HCT116 (cell line): ENCODE results near the gene MSH3. TPM values are rescaled to one million over a fixed set of nuclear protein-coding genes. Genes with fewer than 3 reads are reported as not detected.

Experiments used
- ATAC-seq: fragments of 200-7000 bp; cut with Tn5 transposase; 2 replicates; pipeline ENCODE4 v1.9.1; 2020; ENCODE audit warnings: mild to moderate bottlenecking, moderate library complexity
- BruUV-seq: library from RNA; stranded (reverse); fragments of 400-500 nt; replicated peaks from 2 replicates; lab custom pipeline; 2021; lab: Mats Ljungman, UMichigan
- CTCF ChIA-PET: fragments of 300-600 bp; sonication (Branson Sonifier 250); formaldehyde crosslinking; loops from one replicate; lab custom pipeline; 2021; ENCODE audit warnings: antibody characterized with exemption; lab: Charles Lee
- POLR2A ChIA-PET: fragments of 300-600, 350-600 bp; sonication (Branson Sonifier 250); formaldehyde crosslinking; loops from one replicate; lab custom pipeline; 2021; ENCODE audit warnings: antibody characterized with exemption; lab: Charles Lee
- RAD21 ChIA-PET, 2 experiments: fragments of 300-600 bp; sonication (Branson Sonifier 250); formaldehyde crosslinking; loops; one replicate each; lab custom pipeline; 2023; ENCODE audit warnings: low total read pairs in 2 of 2; ENCODE audit not compliant: uncharacterized antibody in 2 of 2, unreplicated experiment in 2 of 2, low non-redundant PET in 1 of 2; lab: Charles Lee
- DNase-seq: peaks from one replicate; pipeline ENCODE4 v3.0.0-alpha.2; 2010; ENCODE audit warnings: low read depth, low spot score
- H2AFZ ChIP-seq: fragments of 200-600 bp; shearing (Covaris generic), sonication (generic); 2 replicates; pipeline ENCODE4 v1.6.1; 2017; ENCODE audit warnings: low read depth, mixed run types, mixed read lengths, antibody characterized with exemption, low read length; ENCODE audit not compliant: poor library complexity, severe bottlenecking
- H3K27ac ChIP-seq: 2 replicates; pipeline ENCODE4 v1.5.1; 2012; ENCODE audit warnings: low read depth, low read length
- H3K27me3 ChIP-seq: fragments of 200-600 bp; sonication (generic); 2 replicates; pipeline ENCODE4 v1.6.1; 2016; ENCODE audit warnings: mixed run types, low read length, mixed read lengths; ENCODE audit not compliant: insufficient read depth
- H3K36me3 ChIP-seq, 2 experiments: fragments of 200-500 bp in 1 of 2; fragments of 200-600 bp in 1 of 2; sonication (Bioruptor generic) in 1 of 2; sonication (generic) in 1 of 2; 2 replicates each; pipeline versions ENCODE4 v1.5.1 to v1.6.1; 2014 to 2016; ENCODE audit warnings: low read length in 2 of 2, inconsistent platforms in 1 of 2, mixed read lengths in 1 of 2, mixed run types in 1 of 2; ENCODE audit not compliant: insufficient read depth in 2 of 2, control insufficient read depth in 1 of 2
- H3K4me1 ChIP-seq, 2 experiments: fragments of 200-600 bp in 1 of 2; sonication (generic) in 1 of 2; 2 replicates each; pipeline versions ENCODE4 v1.5.1 to v1.6.1; 2012 to 2017; ENCODE audit warnings: low read length in 2 of 2, inconsistent platforms in 1 of 2, mild to moderate bottlenecking in 1 of 2, mixed read lengths in 1 of 2, mixed run types in 1 of 2, moderate library complexity in 1 of 2; ENCODE audit not compliant: insufficient read depth in 2 of 2, control insufficient read depth in 1 of 2
- H3K4me2 ChIP-seq: fragments of 200-600 bp; sonication (generic); 2 replicates; pipeline ENCODE4 v1.6.1; 2017; ENCODE audit warnings: mixed run types, low read length, mixed read lengths
- H3K4me3 ChIP-seq, 2 experiments: fragments of 200-600 bp in 1 of 2; sonication (generic) in 1 of 2; replicated peaks in 1 of 2; 2 replicates each; pipeline ENCODE4 v1.5.1; 2011 to 2016; ENCODE audit warnings: low read length in 2 of 2, control low read depth in 1 of 2, low read depth in 1 of 2, mild to moderate bottlenecking in 1 of 2, mixed read lengths in 1 of 2, mixed run types in 1 of 2
- H3K79me2 ChIP-seq: fragments of 200-600 bp; sonication (generic); 2 replicates; pipeline ENCODE4 v1.6.1; 2017; ENCODE audit warnings: mild to moderate bottlenecking, mixed run types, low read length, moderate library complexity, mixed read lengths; ENCODE audit not compliant: insufficient read depth
- H3K9ac ChIP-seq: fragments of 200-600 bp; sonication (generic); 2 replicates; pipeline ENCODE4 v1.6.1; 2016; ENCODE audit warnings: low read length, mixed read lengths
- H3K9me2 ChIP-seq: fragments of 200-600 bp; sonication (generic), shearing (Covaris generic); 2 replicates; pipeline ENCODE4 v1.6.1; 2017; ENCODE audit warnings: mixed run types, mild to moderate bottlenecking, moderate library complexity; ENCODE audit not compliant: insufficient read depth
- H3K9me3 ChIP-seq, 2 experiments: fragments of 200-500 bp in 1 of 2; fragments of 200-600 bp in 1 of 2; sonication (Bioruptor generic) in 1 of 2; sonication (generic) in 1 of 2; 2 replicates each; pipeline ENCODE4 v1.6.1; 2014 to 2017; ENCODE audit warnings: low read length in 2 of 2, mixed read lengths in 2 of 2, inconsistent platforms in 1 of 2, low read depth in 1 of 2, mild to moderate bottlenecking in 1 of 2, mixed run types in 1 of 2, moderate library complexity in 1 of 2; ENCODE audit not compliant: control insufficient read depth in 1 of 2, insufficient read depth in 1 of 2
- H4K20me1 ChIP-seq: fragments of 200-600 bp; sonication (generic), shearing (Covaris generic); 2 replicates; pipeline ENCODE4 v1.6.1; 2017; ENCODE audit warnings: mixed run types, mild to moderate bottlenecking, moderate library complexity; ENCODE audit not compliant: insufficient read depth
- CBX3 ChIP-seq: IDR thresholded peaks from 2 replicates; pipeline ENCODE4 v1.6.1; 2012; ENCODE audit warnings: low read depth
- CEBPB ChIP-seq: IDR thresholded peaks from 2 replicates; pipeline ENCODE4 v1.6.1; 2012; ENCODE audit warnings: low read depth
- CTCF ChIP-seq, 3 experiments: fragments of 200-600 bp in 1 of 3; sonication (generic) in 1 of 3; IDR thresholded peaks in 2 of 3; conservative IDR thresholded peaks in 1 of 3; 2 replicates each; pipeline ENCODE4 v1.5.1; 2012 to 2017; ENCODE audit warnings: low read depth in 2 of 3, low read length in 2 of 3, antibody characterized with exemption in 1 of 3, borderline replicate concordance in 1 of 3, control low read depth in 1 of 3, mild to moderate bottlenecking in 1 of 3, mixed read lengths in 1 of 3, mixed run types in 1 of 3, moderate library complexity in 1 of 3; ENCODE audit not compliant: insufficient read depth in 1 of 3
- EGR1 ChIP-seq: IDR thresholded peaks from 2 replicates; pipeline ENCODE4 v1.6.1; 2012; ENCODE audit warnings: low read depth
- ELF1 ChIP-seq: IDR thresholded peaks from 2 replicates; pipeline ENCODE4 v1.6.1; 2012; ENCODE audit warnings: low read depth, borderline replicate concordance
- EZH2 ChIP-seq: fragments of 200-600 bp; sonication (generic); IDR thresholded peaks from 2 replicates; pipeline ENCODE4 v1.6.1; 2017; ENCODE audit warnings: antibody characterized with exemption, mixed run types
- EZH2phosphoT487 ChIP-seq: fragments of 200-600 bp; IDR thresholded peaks from 2 replicates; pipeline ENCODE4 v1.6.1; 2018; ENCODE audit warnings: antibody characterized with exemption, borderline replicate concordance
- FOSL1 ChIP-seq: IDR thresholded peaks from 2 replicates; pipeline ENCODE4 v1.6.1; 2012; ENCODE audit warnings: low read depth
- POLR2AphosphoS5 ChIP-seq: IDR thresholded peaks from 2 replicates; pipeline ENCODE4 v1.6.1; 2011; ENCODE audit warnings: mild to moderate bottlenecking, low read depth, low read length, moderate library complexity
- RAD21 ChIP-seq: IDR thresholded peaks from 2 replicates; pipeline ENCODE4 v1.6.1; 2012; ENCODE audit warnings: low read depth, mild to moderate bottlenecking
- SIN3A ChIP-seq: IDR thresholded peaks from 2 replicates; pipeline ENCODE4 v1.6.1; 2012; ENCODE audit warnings: low read depth
- SP1 ChIP-seq: IDR thresholded peaks from 2 replicates; pipeline ENCODE4 v1.6.1; 2012; ENCODE audit warnings: low read depth
- TCF7L2 ChIP-seq: IDR thresholded peaks from 2 replicates; pipeline ENCODE4 v1.7.0; 2011; ENCODE audit warnings: borderline replicate concordance, inconsistent platforms; ENCODE audit not compliant: insufficient read depth, insufficient read length; ENCODE audit errors: extremely low read depth
- YY1 ChIP-seq: IDR thresholded peaks from 2 replicates; pipeline ENCODE4 v1.6.1; 2011; ENCODE audit warnings: low read length, low read depth, moderate library complexity, mild to moderate bottlenecking; ENCODE audit not compliant: insufficient replicate concordance; ENCODE audit errors: extremely low read depth
- ZFX ChIP-seq: fragments of 450-650 bp; IDR thresholded peaks from 2 replicates; pipeline ENCODE4 v1.6.1; 2017
- intact Hi-C: fragments of 100-400 bp; cut with micrococcal nuclease; formaldehyde crosslinking; loops from 2 replicates; pipeline ENCODE4 v1.10.0; 2022
- total RNA-seq: library from RNA; stranded (reverse); gene quantifications from one replicate; pipeline ENCODE4 v1.2.1, GENCODE V29; 2021; ENCODE audit not compliant: unreplicated experiment
- TF ChIP-seq, protein P1 (sequence below): IDR thresholded peaks from 2 replicates; pipeline ENCODE4 v1.6.1; 2012
- TF ChIP-seq, protein P2 (sequence below): IDR thresholded peaks from 2 replicates; pipeline ENCODE4 v1.6.1; 2011; ENCODE audit warnings: mild to moderate bottlenecking, low read length, moderate library complexity; ENCODE audit not compliant: insufficient replicate concordance; ENCODE audit errors: extremely low read depth
- TF ChIP-seq, protein P3 (sequence below): IDR thresholded peaks from 2 replicates; pipeline ENCODE4 v1.6.1; 2012
- TF ChIP-seq, protein P4 (sequence below): IDR thresholded peaks from 2 replicates; pipeline ENCODE4 v1.6.1; 2012; ENCODE audit warnings: low read depth

Gene MSH3
- total RNA-seq, 1 experiment from 2014 or later = 4.9 TPM

GRCh38 chr5:80865551-80865950, 211.1 kb downstream of the MSH3 start:
- H3K9me3 ChIP-seq = no peaks in the 10 kb centered on the region

More at GRCh38 chr5:80865551-80865950, 211.1 kb downstream of the MSH3 start:
- H3K9ac ChIP-seq = no peak overlapping the region
- H3K79me2 ChIP-seq = no peaks in the 10 kb centered on the region
- H3K27ac ChIP-seq = no peak overlapping the region
- ChIA-PET CTCF (no interaction called here), RAD21 (no interaction called here), POLR2A (no interaction called here)
- H3K27me3 ChIP-seq = no peaks in the 10 kb centered on the region
- no peak for ATAC-seq
- DNase-seq = no peak
- no peaks in the 10 kb centered on the region for H3K9me2 ChIP-seq
- intact Hi-C loops = no loop called here
- H3K4me1 ChIP-seq = no peaks in the 10 kb centered on the region
- TF ChIP-seq SIN3A = no peak
- no peak for TF ChIP-seq ZFX
- no peak for TF ChIP-seq SP1
- TF ChIP-seq YY1 = no peak
- TF ChIP-seq, protein P1, sequence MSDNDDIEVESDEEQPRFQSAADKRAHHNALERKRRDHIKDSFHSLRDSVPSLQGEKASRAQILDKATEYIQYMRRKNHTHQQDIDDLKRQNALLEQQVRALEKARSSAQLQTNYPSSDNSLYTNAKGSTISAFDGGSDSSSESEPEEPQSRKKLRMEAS = no peak
- TF ChIP-seq EGR1 = no peak
- TF ChIP-seq RAD21 = no peak
- TF ChIP-seq, protein P2, sequence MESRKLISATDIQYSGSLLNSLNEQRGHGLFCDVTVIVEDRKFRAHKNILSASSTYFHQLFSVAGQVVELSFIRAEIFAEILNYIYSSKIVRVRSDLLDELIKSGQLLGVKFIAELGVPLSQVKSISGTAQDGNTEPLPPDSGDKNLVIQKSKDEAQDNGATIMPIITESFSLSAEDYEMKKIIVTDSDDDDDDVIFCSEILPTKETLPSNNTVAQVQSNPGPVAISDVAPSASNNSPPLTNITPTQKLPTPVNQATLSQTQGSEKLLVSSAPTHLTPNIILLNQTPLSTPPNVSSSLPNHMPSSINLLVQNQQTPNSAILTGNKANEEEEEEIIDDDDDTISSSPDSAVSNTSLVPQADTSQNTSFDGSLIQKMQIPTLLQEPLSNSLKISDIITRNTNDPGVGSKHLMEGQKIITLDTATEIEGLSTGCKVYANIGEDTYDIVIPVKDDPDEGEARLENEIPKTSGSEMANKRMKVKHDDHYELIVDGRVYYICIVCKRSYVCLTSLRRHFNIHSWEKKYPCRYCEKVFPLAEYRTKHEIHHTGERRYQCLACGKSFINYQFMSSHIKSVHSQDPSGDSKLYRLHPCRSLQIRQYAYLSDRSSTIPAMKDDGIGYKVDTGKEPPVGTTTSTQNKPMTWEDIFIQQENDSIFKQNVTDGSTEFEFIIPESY = no peak
- no peak for TF ChIP-seq FOSL1
- no peak for TF ChIP-seq EZH2
- TF ChIP-seq, protein P3, sequence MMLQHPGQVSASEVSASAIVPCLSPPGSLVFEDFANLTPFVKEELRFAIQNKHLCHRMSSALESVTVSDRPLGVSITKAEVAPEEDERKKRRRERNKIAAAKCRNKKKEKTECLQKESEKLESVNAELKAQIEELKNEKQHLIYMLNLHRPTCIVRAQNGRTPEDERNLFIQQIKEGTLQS = no peak
- TF ChIP-seq POLR2AphosphoS5 = no peak
- no peak for TF ChIP-seq CEBPB
- TF ChIP-seq EZH2phosphoT487 = no peak
- no peak for TF ChIP-seq TCF7L2
- no peak for TF ChIP-seq CTCF (IDR thresholded peaks at IDR 0.05 in 2 of 3, conservative IDR thresholded peaks at IDR 0.05 in 1 of 3; ENCODE audit: borderline replicate concordance in 1 of 3, insufficient read depth in 1 of 3, low read depth in 2 of 3, low read length in 2 of 3)
- no peak for TF ChIP-seq CBX3
- TF ChIP-seq ELF1 = no peak
- TF ChIP-seq, protein P4, sequence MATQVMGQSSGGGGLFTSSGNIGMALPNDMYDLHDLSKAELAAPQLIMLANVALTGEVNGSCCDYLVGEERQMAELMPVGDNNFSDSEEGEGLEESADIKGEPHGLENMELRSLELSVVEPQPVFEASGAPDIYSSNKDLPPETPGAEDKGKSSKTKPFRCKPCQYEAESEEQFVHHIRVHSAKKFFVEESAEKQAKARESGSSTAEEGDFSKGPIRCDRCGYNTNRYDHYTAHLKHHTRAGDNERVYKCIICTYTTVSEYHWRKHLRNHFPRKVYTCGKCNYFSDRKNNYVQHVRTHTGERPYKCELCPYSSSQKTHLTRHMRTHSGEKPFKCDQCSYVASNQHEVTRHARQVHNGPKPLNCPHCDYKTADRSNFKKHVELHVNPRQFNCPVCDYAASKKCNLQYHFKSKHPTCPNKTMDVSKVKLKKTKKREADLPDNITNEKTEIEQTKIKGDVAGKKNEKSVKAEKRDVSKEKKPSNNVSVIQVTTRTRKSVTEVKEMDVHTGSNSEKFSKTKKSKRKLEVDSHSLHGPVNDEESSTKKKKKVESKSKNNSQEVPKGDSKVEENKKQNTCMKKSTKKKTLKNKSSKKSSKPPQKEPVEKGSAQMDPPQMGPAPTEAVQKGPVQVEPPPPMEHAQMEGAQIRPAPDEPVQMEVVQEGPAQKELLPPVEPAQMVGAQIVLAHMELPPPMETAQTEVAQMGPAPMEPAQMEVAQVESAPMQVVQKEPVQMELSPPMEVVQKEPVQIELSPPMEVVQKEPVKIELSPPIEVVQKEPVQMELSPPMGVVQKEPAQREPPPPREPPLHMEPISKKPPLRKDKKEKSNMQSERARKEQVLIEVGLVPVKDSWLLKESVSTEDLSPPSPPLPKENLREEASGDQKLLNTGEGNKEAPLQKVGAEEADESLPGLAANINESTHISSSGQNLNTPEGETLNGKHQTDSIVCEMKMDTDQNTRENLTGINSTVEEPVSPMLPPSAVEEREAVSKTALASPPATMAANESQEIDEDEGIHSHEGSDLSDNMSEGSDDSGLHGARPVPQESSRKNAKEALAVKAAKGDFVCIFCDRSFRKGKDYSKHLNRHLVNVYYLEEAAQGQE = no peak
- H4K20me1 ChIP-seq = no peaks in the 10 kb centered on the region
- H2AFZ ChIP-seq = no peak overlapping the region
- no peak overlapping the region for H3K4me3 ChIP-seq
- no peak overlapping the region for H3K4me2 ChIP-seq
- BruUV-seq = no TSS peak
- no peaks in the 10 kb centered on the region for H3K36me3 ChIP-seq
